Measurements from ENCODE around the gene TMSB4X.
"Not testable (repeated sequence)": the region's sequence is repeated elsewhere in the genome, so short reads cannot be mapped to it uniquely, and the experiment has no call there.

The TMSB4X gene

GRCh38 chrX:12954981-12955380 is 19.9 kb upstream of the TMSB4X start:
- DNase-seq (ENCODE audit: low read depth in 4 of 4, low spot score in 1 of 4): no peak

DNA sequence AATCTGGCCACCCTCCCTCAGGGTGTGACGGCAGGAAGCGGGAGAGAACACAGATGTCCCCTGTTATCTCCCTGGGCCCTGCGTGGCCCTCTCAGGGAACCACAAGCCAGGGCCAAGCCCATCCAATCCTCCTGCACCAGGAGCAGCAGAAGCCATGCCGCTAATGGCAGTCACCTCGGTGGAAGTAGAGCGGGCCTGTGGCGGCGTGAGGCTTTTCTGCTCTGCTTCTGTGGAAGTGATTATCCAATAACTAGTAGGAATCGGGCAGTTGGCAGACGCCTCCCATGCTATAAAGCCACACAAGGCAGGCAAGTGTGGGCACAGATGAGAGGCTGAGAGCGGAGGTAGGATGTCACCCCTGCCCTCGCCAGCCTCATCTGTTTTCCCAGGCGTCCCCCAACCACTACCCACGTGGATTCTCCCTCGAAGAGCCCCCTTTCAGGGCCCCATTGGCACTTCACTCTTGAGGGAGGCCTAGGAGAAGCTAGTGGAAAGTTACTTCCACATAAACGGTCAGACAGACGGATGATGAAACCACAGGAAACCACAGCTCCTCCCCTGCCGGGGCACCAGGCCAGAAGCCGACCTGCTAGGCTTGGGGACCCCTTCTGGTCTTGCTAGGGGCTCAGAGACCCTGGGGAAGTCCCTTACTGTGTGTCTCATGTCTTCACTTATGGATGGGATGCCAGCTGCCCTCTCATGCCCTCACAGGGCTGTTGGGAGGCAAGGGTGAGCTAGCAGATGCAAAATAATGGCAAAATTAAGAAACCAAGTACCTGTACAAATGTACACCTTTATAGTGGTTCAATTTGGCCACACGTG is 18.8 kb upstream of the TMSB4X start:
- DNase-seq (ENCODE audit: low read depth in 4 of 4, low spot score in 1 of 4): no peak

DNA sequence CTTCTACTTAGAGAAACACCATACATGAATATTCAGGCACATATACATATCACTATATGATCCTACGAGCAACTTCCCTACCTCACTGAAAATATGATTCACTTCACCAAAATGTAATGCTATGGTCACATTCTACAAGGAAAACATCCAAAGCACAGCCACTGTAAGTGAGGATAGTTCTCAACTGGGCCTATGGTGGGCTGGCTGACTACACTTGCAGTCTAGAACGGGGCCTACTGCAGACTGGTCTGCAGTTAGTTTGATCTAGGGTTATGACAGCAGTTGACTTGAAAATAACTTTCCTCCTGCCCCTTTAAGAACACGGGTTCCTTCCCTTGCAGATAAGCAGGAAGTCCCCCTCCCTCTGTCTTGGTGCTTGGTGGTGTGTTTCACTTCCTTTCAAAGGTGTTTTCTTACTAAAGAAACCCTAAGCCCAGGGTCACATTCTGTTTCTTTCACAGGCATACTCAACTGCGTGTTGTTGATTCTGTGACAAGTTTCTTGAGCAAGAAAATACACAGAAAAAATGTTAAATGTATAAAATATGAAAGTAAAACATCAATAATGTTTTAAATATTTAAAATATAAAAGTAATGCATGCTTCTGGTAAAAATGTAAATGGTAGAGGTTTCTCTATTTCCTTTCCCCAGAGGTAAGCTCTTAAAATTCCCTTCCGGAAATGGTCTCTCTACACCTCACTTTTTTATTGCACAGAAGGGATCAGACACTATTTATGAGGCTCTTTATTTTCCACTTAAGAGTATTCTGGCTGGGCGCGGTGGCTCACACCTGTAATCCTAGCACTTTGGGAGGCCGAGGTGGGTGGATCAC is 18.0 kb upstream of the TMSB4X start:
- DNase-seq (ENCODE audit: low read depth in 4 of 4, low spot score in 1 of 4): no peak

DNA sequence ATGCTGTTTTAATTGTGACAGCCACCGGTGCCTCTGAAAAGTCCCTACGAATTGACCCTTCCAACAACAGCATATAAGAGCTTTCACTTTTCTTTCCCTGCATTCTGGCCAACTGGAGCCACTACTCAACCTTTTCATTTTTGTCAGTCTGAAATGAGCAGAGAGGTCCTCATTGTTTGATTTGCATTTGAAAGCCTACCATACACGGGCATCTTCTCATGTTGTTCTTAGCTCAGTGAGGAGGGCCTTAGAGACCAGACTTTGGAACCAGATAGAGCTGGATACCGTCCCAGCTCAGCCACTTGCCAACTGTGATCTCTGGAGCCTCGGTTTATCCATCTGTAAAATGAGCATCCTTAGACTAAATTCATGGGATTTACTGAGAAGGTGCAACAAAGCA is 16.9 kb upstream of the TMSB4X start:
- no peak for DNase-seq (ENCODE audit: low read depth in 4 of 4, low spot score in 1 of 4)

DNA sequence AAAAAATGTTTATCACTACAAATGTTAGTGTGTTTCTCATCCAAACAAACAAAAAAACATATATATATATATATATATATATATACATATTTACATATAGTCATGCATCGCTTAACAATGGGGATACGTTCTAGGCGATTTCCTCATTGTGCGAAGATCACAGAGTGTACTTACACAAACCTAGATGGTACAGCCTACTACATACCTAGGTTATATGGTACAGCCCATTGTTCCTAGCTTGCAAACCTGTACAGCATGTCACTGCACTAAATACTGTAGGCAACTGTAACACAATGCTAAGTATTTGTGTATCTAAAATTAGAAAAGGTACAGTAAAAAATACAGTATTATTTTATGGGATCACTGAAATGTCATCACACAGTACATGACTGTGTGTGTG is 16.4 kb upstream of the TMSB4X start:
- DNase-seq (ENCODE audit: low read depth in 4 of 4, low spot score in 1 of 4): no peak

GRCh38 chrX:12961196-12961718 is 13.7 kb upstream of the TMSB4X start:
- DNase-seq (ENCODE audit: low read depth in 4 of 4, low spot score in 1 of 4): no peak

- DNase-seq (ENCODE audit: low read depth in 4 of 4, low spot score in 1 of 4): no peak
Observed at GRCh38 chrX:12962041-12962504, 12.8 kb upstream of the TMSB4X start.

DNA sequence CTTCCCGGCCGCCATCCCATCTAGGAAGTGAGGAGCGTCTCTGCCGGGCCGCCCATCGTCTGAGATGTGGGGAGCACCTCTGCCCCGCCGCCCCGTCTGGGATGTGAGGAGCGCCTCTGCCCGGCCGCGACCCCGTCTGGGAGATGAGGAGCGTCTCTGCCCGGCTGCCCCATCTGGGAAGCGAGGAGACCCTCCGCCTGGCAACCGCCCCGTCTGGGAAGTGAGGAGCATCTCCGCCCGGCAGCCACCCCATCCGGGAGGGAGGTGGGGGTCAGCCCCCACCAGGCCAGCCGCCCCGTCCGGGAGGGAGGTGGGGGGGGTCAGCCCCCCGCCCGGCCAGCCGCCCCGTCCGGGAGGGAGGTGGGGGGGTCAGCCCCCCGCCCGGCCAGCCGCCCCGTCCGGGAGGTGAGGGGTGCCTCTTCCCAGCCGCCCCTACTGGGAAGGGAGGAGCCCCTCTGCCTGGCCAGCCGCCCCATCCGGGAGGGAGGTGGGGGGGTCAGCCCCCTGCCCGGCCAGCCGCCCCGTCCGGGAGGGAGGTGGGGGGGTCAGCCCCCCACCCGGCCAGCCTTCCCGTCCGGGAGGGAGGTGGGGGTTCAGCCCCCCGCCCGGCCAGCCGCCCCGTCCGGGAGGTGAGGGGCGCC is 11.6 kb upstream of the TMSB4X start:
- DNase-seq (ENCODE audit: low read depth in 4 of 4, low spot score in 1 of 4): not testable (repeated sequence)

DNA sequence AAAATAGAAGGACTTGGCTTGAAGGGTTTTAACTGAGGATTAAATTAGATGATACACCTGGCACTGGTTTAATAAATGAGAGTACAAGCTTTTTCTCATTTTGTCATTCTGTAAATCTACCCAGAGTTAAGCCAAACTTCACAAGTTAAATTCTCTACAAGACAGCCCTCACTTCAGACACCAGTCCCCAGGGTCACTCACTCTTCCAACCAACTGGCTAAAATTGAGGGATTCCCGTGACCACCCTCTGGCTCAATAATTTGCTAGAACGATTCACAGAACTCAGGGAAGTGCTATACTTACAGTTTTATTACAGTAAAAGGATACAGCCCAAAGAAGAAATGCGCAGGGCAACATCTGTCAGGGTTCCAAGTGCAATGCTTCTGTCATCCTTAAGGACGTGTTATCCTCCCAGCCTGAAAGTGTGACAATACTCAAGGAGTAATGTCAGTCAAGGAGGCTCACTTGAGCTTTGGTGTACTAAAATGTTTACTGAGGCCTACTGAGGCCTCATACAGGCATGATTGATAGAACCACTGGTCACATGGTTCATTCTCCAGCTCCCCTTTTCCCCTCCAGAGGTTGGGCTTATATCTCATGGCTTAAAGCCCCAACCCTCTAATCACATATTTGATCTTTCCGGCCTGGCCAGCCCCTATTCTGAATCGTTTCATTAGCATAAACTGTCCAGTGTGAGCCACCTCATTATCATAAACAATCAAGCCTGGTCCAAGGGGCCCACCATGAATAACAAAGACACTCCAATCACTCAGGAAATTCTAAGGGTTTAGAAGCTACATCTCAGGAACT is 9.6 kb upstream of the TMSB4X start:
- no peak for DNase-seq (ENCODE audit: low read depth in 4 of 4, low spot score in 1 of 4)

DNA sequence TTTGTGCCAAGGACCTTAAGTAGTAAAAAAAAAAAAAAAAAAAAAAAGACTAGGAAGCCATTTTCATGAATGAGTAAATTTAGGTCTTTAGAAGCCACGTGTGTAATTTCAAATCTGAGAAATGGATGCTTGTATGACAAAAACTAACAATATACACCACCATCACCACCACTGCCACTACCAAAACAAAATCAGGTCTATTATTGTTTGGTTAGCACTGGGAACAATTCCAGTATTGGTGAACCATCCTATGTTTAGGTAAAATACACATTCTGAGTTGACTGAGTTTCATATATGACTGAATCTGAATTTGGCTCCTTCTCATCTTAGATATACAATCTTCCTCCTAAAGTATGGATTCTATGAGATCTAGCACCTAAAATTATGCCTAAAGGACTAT is 8.8 kb upstream of the TMSB4X start:
- DNase-seq (ENCODE audit: low read depth in 4 of 4, low spot score in 1 of 4): no peak

DNA sequence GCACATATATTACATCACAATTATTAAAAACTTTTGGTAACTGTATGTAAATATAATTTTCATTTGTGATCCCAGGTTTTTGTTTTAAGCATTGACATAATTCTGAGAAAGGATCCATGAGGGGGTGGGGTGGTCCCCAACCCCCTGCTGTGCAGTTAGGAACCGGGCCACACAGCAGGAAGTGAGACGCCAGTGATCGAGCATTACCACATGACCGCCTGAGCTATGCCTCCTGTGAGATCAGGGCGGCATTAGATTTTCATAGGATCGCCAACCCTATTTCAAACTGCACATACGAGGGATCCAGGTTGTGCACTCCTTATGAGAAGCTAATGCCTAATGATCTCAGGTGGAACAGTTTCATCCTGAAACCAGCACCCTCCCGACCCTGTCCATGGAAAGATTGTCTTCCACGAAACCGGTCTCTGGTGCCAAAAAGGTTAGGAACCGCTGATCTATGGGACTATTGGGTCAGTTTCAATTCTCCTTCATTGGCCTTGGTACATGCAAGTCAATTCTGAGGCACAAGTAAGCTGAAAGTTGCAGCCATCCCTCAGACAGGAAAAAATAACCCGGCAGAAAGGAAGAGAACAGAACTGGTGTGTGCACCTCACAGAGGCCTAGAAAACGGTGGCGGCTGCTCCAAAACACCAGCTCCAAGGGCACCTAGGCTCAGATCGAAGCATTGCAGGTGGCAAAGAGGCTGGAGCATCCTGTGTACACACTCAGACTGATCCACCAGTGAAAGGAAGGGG is 7.0 kb upstream of the TMSB4X start:
- no peak for DNase-seq (ENCODE audit: low read depth in 4 of 4, low spot score in 1 of 4)

DNA sequence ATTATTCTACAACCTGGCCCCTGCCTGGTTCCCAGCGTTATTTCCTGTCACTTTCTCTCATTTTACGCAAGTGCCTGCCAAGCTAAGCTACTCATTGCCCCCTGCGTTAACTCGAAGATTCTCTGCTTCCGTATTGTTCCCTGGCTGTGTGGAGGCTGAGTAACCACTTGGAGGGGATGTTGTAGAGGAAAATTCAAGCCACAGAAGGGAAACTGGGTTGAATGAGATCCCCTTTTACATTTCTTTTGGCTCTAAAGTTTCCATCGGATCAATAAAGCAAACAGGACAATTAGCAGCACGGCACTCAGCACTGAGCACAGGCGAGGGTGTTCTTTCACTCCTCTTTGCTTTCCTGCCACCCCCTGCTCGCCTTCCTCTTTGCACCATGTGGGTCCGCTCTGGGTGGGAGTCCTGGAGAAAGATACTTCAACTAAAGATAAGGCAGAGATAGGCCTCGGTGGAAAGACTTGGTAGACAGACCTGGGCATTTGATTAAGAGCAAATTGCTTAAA is 4.2 kb upstream of the TMSB4X start:
- DNase-seq (ENCODE audit: low read depth in 4 of 4, low spot score in 1 of 4): no peak

DNA sequence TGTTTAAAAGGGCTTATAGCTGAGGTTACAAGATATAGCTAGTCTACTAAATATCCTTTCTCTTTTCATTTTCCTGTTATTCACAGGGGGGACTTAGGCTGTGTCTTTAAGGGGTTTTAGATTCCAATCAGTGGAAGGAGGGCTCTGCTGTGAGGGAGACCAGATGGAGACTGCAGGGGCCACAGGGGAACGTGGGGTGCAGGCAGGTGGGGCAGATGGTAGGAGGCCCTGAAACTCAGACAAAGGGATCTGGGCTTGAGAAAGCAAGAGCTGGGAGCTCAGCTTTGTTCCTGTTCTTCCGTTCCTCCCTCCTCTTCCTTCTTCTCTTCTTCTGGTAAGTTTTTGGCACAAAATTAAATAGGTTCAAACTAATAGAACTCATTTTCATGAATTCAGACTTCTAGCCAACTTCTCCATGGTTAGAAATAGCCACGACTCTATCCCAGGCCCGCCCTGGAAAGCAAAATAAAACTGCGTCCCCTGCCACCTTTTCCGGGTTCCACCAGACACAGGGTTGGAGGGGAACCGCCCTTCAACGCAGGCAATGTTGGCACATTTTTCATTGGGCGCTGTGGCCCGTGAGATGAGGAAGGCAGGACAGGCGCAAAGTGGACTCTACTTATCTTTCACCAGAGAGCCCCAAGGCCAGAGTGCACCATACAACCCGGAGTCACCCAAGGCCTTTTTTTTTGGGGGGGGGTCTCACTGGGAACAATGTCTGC is 3.5 kb upstream of the TMSB4X start:
- no peak for DNase-seq (ENCODE audit: low read depth in 4 of 4, low spot score in 1 of 4)

GRCh38 chrX:12972243-12972642 is 2.7 kb upstream of the TMSB4X start:
- no peak for DNase-seq (ENCODE audit: low read depth in 4 of 4, low spot score in 1 of 4)

- no peak for DNase-seq (ENCODE audit: low read depth in 4 of 4, low spot score in 1 of 4)
Observed at GRCh38 chrX:12972878-12973560, 1.9 kb upstream of the TMSB4X start.

DNA sequence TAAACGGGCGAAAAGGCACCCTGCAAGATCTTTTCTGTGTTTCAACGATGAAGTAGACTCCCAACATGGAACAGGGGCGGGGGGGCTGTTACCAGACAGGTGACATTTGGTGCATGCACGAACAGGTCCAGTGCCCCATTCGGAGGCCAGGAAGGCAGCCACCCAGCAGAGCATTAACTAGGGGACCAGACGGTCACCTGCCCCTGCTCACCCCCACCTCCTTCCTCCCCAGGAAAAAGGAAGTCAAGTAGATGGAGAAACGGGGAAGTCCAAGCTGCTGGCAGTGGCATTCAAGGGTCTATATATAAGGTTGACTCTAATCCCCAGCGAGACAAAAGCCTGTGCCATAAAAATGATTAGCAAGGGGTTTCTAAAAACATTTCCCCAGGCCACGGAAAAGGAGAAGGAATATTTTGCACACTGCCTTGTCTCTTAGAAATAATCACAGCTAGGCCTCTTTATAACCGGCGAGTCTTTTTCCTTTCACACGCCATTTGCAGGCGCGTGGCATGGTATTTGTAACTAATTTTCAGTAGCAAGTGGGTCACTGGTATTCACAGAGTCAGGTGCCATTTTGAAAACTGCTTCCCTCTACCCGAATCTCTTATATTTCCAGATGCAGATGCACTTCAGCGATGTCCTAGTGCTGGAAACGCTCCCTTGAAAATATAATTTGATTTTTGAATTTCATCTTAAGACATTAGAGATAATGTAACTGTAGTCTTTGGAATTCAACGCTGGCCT is 1.2 kb upstream of the TMSB4X start:
- DNase-seq (ENCODE audit: low read depth in 4 of 4, low spot score in 1 of 4): no peak

DNA sequence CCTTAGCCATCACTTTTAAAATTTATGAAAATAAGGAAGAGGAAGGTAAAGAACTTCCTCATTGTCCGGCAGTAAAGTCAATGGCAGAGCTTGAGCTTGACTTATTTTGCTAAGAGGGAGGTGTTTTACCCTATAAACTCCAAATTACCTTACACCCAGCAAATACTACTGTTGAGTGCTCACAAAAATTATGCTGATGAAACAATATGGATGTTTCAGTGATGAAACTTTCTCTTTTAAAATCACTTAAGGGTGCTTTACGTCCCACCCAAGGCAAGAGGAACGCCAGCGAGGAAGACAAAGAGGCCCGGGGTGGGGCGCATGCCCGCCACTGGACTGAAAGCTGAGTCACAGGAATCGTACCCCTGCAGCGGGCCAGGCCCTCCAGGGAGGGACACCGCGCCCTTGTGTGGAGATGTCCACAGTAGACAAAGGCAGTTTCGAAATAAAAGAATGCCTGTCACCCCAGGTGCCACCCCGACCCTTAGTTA is 560 bp upstream of the TMSB4X start:
- no peak for DNase-seq (ENCODE audit: low read depth in 4 of 4, low spot score in 1 of 4)

GRCh38 chrX:12975670-12975965 is 708 bp downstream of the TMSB4X start:
- no peak for DNase-seq (ENCODE audit: low read depth in 4 of 4, low spot score in 1 of 4)
